Gastrocnemius medialis (tissue), 4 donors: ENCODE data around the gene MAP2K5.

ENCODE experiments used
- CTCF ChIP-seq, 5 experiments: fragments of 450-650 bp in 3 of 5; fragments of 200-600 bp in 2 of 5; sonication (generic) in 2 of 5; IDR thresholded peaks in 4 of 5; conservative IDR thresholded peaks in 1 of 5; 1 replicate in 4 of 5; 2 replicates in 1 of 5; pipeline ENCODE4 v1.5.1; 2016 to 2019; ENCODE audit warnings: antibody characterized with exemption in 5 of 5, mild to moderate bottlenecking in 3 of 5, moderate library complexity in 3 of 5
- POLR2A ChIP-seq, 2 donors: fragments of 450-650 bp; IDR thresholded peaks; one replicate each; pipeline ENCODE4 v1.6.1; 2017; ENCODE audit warnings: antibody characterized with exemption in 2 of 2, mild to moderate bottlenecking in 2 of 2, moderate library complexity in 2 of 2

- TF ChIP-seq CTCF (IDR thresholded peaks at IDR 0.05 in 4 of 5, conservative IDR thresholded peaks at IDR 0.05 in 1 of 5) (no peak), POLR2A (IDR thresholded peaks at IDR 0.05) (no peak)
Observed at GRCh38 chr15:67573194-67573593, 30.7 kb downstream of the MAP2K5 start.
